Smooth muscle cell of the pulmonary artery (primary cell): ENCODE data around the gene ZNF501. TPM values are rescaled to one million over a fixed set of nuclear protein-coding genes. Genes with fewer than 3 reads are reported as not detected.

Experiments used
- total RNA-seq: library from RNA; depleted of rRNA; stranded (reverse); fragments of >200 nt; gene quantifications from 2 replicates; pipeline ENCODE4 v1.2.3, GENCODE V29; 2014

Gene ZNF501
- total RNA-seq: 3.0 and 6.2 TPM in 2 replicates

DNA sequence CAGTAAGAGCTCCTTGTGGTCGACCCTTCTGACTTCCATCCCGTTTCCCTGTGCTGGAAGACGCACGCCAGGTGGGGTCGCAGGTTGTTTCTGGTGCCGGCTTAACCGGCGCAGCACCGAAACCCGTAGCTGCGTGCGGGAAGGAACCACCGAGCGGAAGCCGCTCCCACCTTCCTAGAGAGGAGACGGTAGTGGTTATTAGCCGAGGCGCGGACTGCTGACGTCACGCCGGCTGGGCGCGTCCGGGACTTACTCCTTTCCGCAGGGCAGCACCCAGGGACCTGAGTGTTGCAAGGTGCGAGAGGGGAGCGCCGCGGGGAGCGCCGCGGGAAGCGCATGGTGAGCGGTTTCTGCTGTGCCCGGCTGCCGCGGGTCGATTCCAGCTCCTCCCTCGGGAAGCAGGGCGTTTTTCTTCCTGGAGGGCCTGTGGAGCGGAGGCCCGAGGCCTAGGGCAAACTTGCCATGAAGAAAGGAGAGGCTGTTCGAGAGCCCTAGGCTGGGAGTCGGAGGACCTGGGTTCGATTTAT is at the start of gene ZNF501:
Gene ZNF501, plus strand, starts transcription at position 252 of the 527 bp plus-strand sequence. CDS start 4,787 bp downstream, outside the sequence.

DNA sequence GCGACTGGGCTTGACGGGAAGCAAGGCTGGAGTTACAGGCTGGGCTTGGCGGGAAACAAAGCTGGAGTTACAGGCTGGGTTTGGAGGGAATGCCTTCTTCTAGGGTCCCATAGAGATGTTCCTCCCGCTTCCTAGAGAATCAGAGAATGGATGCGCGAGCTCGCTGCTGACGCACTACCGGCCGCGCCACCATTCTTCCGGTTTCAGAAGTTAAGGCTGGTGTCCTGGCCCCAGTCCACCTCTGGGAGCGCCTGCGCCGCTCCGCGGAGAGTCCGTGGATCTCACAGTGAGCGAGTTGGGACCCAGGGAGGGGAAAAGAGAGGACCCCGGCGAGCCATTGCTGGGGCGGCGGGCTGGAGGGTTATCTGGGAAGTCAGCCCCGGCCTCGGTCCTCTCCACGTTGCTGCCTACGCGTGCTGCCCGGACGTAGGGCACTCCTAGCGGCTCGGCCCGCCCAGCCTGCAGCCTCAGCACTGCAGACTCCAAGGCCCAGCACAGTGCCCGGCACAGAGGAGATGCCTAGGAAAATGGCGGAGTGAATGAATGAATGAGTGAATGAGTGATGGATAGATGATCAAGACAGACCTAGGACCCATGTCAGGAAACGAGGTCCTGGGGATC is 16.9 kb upstream of the ZNF501 start, which contains the start of gene ZNF502:
Gene ZNF502, plus strand, starts transcription at position 206 of the 621 bp plus-strand sequence. CDS start 7,602 bp downstream, outside the sequence.

DNA sequence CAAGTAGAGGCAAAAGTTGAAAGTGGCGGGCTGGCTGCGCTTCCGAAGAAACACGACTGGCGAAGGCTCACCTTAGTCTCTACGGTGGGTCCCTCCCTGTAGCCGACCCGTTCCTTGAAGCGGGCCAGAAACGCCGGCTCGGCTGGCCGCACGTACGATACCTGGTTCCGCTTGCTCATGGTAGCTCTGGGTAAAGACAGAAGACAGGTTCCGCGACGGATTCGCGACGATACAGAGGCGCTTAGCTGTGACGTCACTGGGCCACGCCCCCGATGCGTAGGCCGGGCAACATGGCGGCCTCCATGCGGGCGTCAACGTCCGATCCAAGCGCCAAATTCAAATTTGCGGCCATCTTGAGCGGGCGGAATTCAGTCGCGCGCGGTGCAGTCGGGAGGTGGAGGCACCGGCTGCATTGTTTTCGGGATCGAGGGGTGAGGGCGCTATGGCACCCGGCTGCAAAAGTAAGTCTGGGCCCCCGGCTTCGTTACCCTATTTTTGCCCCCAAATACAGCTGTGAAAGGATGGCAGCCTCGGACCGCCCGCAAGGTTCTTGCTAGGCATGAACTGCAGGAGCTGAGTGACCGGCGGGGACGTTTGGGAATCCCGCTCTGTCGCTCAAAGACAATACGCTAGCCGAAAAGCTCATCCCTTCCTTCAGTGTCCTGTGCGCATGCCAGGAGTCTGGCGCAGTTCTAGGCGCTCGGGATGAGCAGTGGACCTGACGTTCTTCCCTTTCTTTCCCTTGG is 32.2 kb downstream of the ZNF501 start, which contains the start of the genes KIAA1143 and KIF15:
Gene KIAA1143, minus strand, starts transcription at position 196 of the 746 bp plus-strand sequence. Its CDS starts 17 bp downstream, at position 179.
Gene KIF15, plus strand, starts transcription at position 371 of the 746 bp plus-strand sequence. Its CDS starts 72 bp downstream, at position 443.

Other genes with a start within 250 kb of the ZNF501 start
- gene ZKSCAN7, start 174.4 kb upstream of the ZNF501 start, total RNA-seq: 4.8 and 5.5 TPM in 2 replicates
- gene ZNF660, start 144.7 kb upstream of the ZNF501 start, total RNA-seq: 1.8 and 2.2 TPM in 2 replicates
- gene ZNF197, start 104.6 kb upstream of the ZNF501 start, total RNA-seq: 13.7 and 14.9 TPM in 2 replicates
- 8.0 and 9.7 TPM in 2 replicates for gene ZNF35, start 80.9 kb upstream of the ZNF501 start, total RNA-seq
- 3.8 and 3.9 TPM in 2 replicates for gene ZNF502, start 17.0 kb upstream of the ZNF501 start, total RNA-seq
- 15.8 and 18.7 TPM in 2 replicates for gene KIAA1143, start 32.0 kb downstream of the ZNF501 start, total RNA-seq
- gene KIF15, start 32.2 kb downstream of the ZNF501 start, total RNA-seq: 1.3 and 2.9 TPM in 2 replicates
- 16.9 and 17.1 TPM in 2 replicates for gene TMEM42, start 132.3 kb downstream of the ZNF501 start, total RNA-seq
- not detected in 2 replicates for gene TGM4, start 145.0 kb downstream of the ZNF501 start, total RNA-seq
- 50.4 and 58.5 TPM in 2 replicates for gene ZDHHC3, start 246.5 kb downstream of the ZNF501 start, total RNA-seq
- gene EXOSC7, start 246.6 kb downstream of the ZNF501 start, total RNA-seq: 33.4 and 42.2 TPM in 2 replicates